EL (cell line): ENCODE results near the gene ATP5PF.
"Not testable (repeated sequence)": the region's sequence is repeated elsewhere in the genome, so short reads cannot be mapped to it uniquely, and the experiment has no call there.

ENCODE experiments used
- DNase-seq: peaks from one replicate; pipeline ENCODE4 v3.0.0-alpha.2; 2016

Gene ATP5PF, protein sequence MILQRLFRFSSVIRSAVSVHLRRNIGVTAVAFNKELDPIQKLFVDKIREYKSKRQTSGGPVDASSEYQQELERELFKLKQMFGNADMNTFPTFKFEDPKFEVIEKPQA

GRCh38 chr21:25734904-25735645, at the start of gene ATP5PF, which contains the start of gene GABPA:
ATP5PF (minus strand) TSS chr21:25734904; CDS start chr21:25729794, 5,110 bp downstream.
GABPA (plus strand) TSS chr21:25734972; CDS start chr21:25741599, 6,627 bp downstream.
- peak; percentile 99 for DNase-seq

GRCh38 chr21:25778126-25778875, 43.6 kb upstream of the ATP5PF start:
- not testable (repeated sequence) for DNase-seq

DNA sequence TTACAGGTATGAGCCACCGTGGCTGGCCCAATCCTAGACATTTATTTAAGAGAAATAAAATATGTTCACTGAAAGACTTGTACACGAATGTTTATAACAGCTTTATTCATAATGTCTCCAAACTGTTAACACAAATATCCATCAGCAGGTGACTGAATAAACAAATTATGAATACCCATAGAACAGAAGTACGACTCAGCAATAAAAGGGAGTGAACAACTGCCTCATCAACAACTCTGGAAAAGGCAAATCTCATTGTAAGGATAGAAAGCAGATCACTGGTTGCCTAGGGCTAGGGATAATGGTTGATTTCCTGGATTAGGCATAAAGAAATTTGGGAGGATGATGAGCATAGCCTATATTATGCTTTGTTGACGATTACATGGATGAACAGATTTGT, 41.7 kb upstream of the ATP5PF start:
- no peak for DNase-seq

GRCh38 chr21:25772686-25773085, 38.0 kb upstream of the ATP5PF start:
- DNase-seq, result no peak

DNA sequence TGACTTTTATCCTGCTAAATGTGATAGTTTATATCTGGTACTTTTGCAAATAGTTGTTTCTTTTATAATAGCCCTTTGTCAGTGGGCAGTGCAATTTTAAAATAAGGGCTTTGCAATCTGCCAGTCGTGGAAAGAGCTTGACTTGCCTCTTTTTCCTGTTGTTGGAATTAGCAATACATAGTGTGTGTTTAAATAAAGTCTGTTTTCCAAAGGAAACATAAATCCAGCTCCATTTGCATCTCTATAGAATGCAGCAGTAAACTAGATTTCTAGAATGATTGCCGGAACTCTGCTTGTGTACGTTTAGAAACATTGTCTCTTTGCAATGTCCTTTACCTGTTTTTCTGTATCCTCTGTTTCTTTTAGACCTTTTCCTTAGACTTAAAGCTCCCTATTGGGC, 33.2 kb upstream of the ATP5PF start:
- DNase-seq, result no peak

DNA sequence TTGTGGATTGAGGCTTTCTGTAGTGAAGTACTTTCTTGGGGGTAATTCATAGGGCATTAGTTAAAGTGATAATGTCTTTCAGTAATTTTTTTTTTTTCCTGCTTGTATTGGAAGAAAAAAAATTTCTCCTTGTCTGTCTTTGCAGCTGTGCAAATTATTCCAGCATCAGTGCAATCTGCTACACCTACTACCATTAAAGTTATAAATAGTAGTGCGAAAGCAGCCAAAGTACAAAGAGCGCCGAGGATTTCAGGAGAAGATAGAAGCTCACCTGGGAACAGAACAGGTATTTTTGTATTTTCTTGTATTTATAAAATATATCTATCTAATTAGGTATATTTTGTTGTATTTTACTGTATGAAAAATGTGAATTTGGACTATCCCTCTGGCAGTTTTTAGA, 29.4 kb upstream of the ATP5PF start:
- DNase-seq, result no peak

DNA sequence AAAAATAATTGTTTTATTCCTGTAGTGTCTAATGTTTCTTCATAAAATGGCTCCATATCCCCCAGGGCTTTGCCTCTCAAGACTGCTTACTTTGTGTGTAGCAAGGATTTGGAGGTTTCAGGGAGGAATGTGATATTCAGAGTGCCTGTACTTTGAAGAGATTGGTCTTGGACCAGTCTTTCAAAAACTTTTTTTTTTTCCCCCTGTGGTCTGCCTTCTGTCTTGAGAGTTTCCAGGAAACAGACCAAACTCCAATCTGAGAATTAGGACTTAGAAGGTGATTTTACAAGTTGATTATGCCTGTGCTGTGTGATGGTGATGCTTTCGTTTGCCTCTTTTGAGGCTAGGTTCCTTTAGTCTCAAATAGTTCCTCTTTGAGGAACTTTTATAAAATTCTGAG, 26.0 kb upstream of the ATP5PF start:
- DNase-seq, result no peak

- DNase-seq, result no peak
Observed at GRCh38 chr21:25760061-25760460, 25.4 kb upstream of the ATP5PF start.

- DNase-seq, result no peak
Observed at GRCh38 chr21:25759573-25759972, 24.9 kb upstream of the ATP5PF start.

DNA sequence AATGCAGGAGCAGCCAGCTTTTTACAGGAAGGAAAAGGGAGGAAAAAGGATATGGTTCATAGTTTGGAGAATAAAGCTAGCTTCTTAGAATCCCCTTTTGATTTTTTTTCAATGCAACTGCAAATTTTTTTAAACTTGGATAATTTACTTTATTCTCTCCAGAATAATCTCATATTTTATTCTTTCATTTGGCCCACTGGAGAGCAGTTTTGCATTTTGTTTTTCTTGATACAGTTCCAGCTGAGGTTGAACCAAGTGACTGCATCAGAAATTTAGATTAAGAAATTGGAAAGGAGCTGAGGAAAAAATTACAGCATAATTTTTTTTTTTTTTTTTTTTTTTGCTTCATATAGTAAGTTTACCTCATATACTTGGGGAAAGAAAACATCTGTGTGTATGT, 22.8 kb upstream of the ATP5PF start:
- DNase-seq, result no peak

DNA sequence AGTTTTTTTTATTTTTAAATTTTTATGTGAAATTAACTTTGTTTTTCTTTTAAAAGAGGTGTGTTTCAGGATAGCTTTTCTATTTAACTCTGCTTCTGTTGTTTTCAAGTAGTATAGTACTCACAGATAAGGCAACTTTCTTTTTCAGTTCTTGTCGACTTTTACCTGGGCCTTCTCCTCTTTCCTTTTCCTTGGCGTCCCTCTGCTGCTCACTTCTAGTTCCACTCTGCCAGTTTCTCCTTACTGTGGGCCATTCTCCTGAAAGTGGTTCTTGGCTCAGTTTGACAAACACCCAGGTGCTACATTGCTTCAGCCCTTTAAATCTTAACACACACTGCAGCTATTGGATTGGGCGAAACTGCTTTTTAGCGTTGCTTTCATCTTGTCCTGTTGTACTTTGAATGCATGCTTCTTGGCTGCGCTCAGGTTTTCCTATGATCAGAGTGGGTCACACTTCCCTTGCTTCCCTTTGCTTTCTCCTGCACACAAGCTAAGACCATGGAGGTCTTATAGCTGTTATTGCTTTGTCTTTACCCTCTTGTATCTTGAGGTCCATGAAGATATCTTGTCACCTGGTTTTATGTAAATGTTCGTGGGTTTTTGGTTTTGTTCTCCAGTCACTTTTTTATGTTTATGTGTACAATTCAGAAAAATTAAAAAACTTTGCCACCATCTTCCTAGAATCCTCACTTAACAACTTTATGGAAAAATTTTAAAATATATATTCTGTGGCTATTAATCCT, 21.7 kb upstream of the ATP5PF start:
- DNase-seq, result no peak

DNA sequence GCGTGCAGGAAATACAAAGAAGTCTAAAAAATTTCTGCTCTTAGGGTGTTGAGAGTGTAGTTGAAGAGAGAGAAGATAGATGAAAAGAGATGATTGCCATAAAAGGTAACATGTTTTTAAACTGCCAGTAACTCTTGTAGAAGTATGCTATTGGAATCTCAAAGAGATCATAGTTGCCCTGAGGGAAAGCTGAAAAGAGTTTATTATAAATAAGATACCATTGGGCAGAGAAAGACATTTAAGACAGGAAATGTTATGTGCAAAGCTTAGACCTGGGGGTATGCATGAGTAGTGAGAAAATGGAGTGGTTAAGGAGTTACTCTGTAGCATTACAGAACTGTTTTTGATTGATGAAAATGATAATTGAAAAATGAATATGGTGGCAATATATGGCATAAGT, 17.7 kb upstream of the ATP5PF start:
- DNase-seq, result peak; percentile 13

DNA sequence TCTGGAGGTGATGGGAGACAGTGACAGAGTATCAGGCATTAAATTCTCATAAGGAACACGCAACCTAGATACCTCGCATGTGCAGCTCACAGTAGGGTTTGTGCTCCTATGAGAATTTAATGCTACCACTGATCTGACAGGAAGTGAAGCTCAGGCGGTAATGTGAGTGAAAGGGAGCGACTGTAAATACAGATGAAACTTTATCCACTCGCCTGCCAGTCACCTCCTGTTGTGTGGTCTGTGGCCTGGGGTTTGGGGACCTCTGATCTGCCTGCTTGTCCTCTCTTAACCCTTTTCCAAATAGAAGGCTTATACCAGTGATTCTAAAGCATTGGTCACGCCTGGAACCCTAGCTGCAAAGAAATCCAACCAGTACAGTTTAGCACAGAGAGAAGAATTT, 15.4 kb upstream of the ATP5PF start:
- no peak for DNase-seq

GRCh38 chr21:25744854-25745253, 10.2 kb upstream of the ATP5PF start:
- DNase-seq, result no peak

DNA sequence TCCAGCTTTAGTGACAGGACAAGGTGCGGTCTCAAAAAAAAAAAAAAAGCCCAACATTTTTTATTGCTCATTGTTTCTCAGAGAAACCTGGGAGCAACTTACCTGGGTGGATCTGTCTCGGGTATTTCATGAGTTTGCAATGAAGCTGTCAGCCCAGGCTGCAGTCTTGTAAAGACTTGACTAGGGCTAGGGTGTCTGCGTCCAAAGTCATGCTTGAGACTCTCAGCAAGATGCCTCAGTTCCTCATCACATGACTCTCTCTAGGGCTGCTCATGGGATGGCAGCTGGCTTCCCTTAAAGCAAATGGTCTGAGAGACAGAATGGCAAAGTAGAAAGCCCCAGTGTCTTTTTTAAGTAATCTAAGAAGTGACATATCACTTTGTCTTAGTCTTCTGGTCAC, 8.2 kb upstream of the ATP5PF start:
- DNase-seq, result no peak

DNA sequence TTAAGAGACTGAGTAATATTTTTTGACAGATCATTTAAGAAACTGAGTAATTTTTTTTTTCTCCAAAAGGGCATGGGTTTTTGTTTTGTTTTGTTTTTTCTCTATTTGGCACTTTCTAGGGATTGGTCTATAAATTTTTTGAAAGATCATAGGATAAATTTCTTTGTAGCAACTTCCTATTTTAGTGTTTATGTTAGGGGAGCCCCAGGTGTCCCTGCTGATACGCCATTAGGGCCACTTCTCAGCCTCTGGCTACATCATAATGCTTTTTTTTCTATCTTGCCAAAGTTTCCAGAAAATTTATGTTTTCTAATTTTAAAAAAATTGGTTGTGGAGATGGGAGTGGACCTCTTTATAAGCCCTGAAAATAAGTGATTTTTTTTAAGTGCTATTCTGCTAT, 2.7 kb upstream of the ATP5PF start:
- no peak for DNase-seq

DNA sequence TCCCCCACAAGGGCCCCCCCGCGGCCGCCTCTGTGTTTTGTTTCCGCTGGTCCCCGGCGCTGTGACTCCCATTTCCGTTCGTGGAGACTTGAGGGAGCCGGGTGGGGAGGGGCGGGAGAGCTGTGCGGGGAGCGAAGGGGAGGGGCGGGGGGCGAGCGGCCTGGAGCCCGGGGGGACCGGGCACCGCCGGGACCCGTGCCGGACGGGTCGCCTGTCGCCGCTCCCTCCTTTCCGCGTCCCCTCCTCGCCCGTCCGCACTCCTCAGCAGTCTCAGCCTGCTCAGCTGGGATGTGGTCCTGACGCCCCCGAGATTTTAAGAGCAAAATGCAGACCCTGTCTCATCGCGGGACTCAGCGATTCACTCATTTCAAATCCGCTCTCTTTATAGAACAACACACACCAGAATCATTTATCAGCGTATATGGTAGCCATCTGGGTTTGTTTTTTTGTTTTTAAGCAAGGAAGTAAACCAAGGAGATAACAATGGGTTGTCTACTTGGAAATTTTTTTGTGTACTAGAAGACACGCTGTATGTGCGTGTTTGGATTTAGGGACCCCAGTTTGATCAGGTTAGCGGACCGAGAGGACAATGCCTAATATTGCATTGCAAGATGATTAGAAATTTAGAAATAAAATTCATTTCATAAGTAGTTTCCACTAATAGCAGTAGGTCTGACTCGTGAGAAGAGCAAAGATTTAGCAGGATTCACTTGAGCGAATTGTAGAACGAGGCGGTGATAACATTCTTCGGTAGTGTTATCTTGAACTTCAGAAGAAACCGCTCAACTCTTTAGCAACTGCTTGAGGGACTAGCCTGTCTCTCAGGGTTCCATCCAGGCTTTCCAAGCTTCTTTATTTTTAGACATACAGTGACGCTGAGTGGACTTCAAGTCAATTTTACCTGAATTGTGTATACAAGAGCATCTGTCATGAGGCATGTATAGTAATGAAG, 1.2 kb upstream of the ATP5PF start:
- DNase-seq, result peak; percentile 85

- no peak for DNase-seq
Observed at GRCh38 chr21:25734654-25734903, 125 bp downstream of the ATP5PF start.

GRCh38 chr21:25733859-25734653, 648 bp downstream of the ATP5PF start:
- DNase-seq, result peak; percentile 24

- no peak for DNase-seq
Observed at GRCh38 chr21:25732091-25732760, 2.5 kb downstream of the ATP5PF start.

DNA sequence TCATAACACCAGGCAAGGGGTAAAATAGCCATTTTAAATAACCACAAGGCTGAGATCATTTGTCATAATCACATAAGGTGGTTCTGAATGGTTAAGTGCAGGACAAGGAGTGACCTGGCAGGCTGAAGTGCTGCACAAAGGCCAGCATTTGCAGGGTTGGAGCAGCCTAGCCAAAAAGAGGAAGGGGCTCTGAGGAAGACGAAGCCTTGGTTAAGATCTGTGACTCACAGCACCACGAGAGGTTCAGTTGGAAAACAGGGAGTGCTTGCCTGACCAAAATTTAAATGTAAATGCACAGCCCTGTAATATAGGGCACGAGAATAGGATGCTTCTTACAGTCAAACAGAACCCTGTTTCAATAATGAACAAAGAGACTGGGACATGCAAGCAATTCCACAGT, 12.1 kb downstream of the ATP5PF start:
- DNase-seq, result no peak
